ENCODE data around the gene TMEM132D. TPM values are rescaled to one million over a fixed set of nuclear protein-coding genes. Genes with fewer than 3 reads are reported as not detected.

The TMEM132D gene
- polyA plus RNA-seq, 4 donors = 1.3 to 3.5 (median 1.7) TPM

DNA sequence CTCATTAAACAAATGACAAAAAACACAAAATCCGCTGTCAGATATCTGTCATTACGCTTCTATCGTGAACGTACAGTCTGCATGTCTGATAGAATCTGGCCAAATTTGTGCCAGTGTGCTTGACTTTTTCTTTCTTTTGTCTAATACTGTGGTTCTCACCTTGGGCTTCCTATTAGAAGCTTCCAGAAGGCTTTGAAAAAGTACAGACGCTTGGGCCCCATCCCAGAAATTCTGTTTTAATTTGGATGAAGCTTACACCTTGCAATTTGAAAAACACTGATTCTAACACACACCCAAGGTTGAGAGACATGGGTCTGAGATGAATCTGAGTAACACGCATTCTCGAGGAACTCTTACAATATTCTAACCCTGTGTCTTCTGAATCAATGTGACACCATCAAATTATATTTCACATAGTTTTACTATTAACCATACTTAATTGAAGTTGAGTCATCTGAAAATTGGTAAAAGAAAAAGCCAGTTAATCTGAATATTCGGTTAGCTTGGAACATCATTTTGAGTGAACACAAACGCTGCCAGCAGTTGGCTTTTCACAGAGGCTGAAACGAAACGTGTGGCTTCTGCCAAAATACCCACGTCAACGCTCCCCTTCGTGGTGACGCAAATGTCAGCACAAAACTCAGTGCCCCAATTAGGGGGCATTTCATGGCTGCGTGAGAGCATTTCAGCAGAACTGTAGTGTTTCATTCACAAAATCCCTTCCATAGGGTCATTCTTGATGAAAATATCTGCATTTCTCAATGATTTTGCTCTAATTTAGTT, 420.5 kb downstream of the TMEM132D start:
- no peak for DNase-seq (ENCODE audit: low read depth in 4 of 4, low spot score in 3 of 4)

- no peak for DNase-seq (ENCODE audit: low read depth in 4 of 4, low spot score in 3 of 4)
These were observed 421.9 kb downstream of the TMEM132D start for GRCh38 chr12:129481921-129482320.

GRCh38 chr12:129470196-129470595, 433.6 kb downstream of the TMEM132D start:
- no peak for DNase-seq (ENCODE audit: low read depth in 4 of 4, low spot score in 3 of 4)

- no peak for DNase-seq (ENCODE audit: low read depth in 4 of 4, low spot score in 3 of 4)
These were observed 436.1 kb downstream of the TMEM132D start for GRCh38 chr12:129467726-129468125.

DNA sequence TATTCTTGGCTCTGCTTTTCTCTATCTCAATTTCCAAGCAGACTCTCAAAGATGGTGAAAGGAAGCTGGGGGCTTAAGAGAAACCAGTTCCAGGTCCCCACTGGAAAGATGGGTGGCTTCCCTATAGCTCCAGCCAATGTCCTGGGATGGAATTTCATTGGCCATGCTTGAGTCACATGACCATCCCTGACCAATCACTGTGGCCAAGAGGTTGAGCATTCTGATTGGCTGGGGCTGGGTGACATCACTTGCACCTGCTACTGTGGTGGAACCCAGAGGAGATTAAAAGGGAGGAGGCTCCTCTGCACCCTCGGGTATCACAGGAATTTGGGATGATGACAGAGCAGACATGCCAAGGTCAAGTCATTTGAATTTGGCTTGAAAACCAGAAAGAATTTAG, 436.5 kb downstream of the TMEM132D start:
- no peak for DNase-seq (ENCODE audit: low read depth in 4 of 4, low spot score in 3 of 4)

DNA sequence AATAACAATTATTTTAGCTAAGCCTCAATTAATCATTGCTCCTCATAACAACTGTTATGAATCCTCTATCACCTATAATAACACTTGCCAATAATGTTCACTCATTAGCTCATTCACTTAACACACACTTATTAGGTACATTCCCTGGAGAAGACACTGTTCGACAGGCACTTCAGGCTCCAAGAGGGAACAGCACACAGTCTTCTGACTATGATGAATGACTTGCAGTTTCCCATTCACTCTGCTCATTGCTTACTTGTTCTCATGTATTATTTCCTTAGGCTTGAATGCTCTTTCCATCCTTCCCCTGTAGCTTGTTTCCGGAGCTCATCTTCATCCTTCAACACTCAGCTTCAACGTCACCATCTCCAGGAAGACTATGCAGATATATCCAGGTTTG, 437.3 kb downstream of the TMEM132D start:
- DNase-seq (ENCODE audit: low read depth in 4 of 4, low spot score in 3 of 4) = no peak

GRCh38 chr12:129459886-129460285, 443.9 kb downstream of the TMEM132D start:
- DNase-seq (ENCODE audit: low read depth in 4 of 4, low spot score in 3 of 4) = no peak

DNA sequence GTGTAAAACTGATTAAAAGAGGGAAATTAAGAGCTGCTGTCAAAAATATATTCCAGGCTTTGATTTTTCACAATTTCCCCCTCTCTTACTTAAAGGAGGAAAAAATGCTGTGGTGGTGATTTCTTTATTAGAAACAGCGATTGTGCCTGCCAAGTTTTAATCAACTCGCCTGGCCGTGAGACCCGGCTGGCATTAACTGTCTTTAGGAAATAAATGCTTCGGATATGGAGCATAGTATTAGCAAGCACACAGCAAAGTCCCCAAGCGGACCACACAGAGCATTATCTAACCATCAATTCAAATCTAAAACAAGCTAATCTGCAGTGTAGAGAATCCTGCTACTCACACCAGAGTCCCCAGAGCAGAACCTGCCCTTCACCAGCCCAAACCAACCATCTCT, 457.1 kb downstream of the TMEM132D start:
- no peak for DNase-seq (ENCODE audit: low read depth in 4 of 4, low spot score in 3 of 4)

DNA sequence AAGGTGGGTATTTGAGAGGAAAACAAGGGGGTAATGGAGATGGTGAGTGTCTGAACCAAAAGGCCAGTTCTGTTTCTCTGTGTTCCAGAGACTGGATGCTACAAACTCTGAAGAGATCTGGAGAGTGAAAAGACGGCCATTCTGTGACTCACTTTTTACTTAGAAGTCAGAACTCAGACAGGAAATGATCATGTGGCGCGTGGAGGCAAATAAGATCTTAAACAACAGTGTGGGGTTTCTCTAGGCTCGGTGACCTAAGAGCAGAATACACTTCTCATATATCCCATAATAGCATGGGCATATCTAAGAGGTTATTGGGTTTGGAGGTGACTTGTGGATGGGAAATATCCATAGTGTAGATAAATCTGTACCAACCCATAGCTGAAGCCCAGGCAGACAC, 463.5 kb downstream of the TMEM132D start:
- no peak for DNase-seq (ENCODE audit: low read depth in 4 of 4, low spot score in 3 of 4)

- DNase-seq (ENCODE audit: low read depth in 4 of 4, low spot score in 3 of 4) = no peak
These were observed 469.0 kb downstream of the TMEM132D start for GRCh38 chr12:129434790-129435189.

GRCh38 chr12:129428240-129428936, 475.4 kb downstream of the TMEM132D start:
- no peak for DNase-seq (ENCODE audit: low read depth in 4 of 4, low spot score in 3 of 4)

DNA sequence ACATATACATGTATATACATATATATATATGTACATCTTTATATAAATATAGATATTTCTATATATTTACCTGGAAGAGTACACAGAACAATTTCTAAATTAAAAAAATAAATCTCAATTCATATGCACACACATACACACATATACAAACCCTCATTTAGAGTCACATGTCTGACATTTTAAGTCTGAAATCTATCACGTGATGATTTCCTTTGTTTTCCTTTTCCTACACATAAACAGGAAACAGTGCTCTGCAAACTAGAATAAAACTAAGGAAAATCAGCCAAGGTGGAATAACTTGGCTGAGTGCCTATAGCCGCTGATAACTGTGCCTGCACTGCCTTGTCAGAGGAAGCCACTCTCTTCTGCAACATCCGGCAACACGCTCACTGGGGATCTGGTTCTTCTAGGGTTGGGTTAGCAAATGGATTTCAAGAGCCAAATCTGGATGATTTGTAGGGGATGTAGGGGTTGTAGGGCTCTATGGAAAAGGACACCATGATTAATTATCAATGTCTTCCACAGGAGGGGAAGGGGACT, 480.7 kb downstream of the TMEM132D start:
- DNase-seq (ENCODE audit: low read depth in 4 of 4, low spot score in 3 of 4) = no peak

- DNase-seq (ENCODE audit: low read depth in 4 of 4, low spot score in 3 of 4) = no peak
These were observed 490.5 kb downstream of the TMEM132D start for GRCh38 chr12:129413295-129413694.

DNA sequence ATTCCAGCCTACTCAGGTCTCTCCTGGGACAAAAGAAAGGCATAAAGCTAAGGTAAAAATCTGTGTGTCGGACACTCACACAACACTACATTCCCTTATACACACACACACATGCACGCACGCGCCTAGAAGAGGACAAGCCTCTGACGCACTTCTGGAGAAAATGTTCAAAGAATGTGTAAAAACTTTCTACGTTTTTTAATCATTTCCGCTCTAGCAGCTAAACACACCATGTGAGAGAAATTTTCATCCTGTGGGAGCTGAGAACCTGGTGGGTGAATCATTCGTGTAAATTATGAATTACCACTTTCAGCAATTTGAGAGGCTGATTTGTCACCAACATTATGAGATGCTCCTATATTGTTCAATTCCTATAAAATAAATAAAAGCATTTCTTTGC, 494.5 kb downstream of the TMEM132D start:
- no peak for DNase-seq (ENCODE audit: low read depth in 4 of 4, low spot score in 3 of 4)

GRCh38 chr12:129404556-129404955, 499.3 kb downstream of the TMEM132D start:
- DNase-seq (ENCODE audit: low read depth in 4 of 4, low spot score in 3 of 4) = no peak

DNA sequence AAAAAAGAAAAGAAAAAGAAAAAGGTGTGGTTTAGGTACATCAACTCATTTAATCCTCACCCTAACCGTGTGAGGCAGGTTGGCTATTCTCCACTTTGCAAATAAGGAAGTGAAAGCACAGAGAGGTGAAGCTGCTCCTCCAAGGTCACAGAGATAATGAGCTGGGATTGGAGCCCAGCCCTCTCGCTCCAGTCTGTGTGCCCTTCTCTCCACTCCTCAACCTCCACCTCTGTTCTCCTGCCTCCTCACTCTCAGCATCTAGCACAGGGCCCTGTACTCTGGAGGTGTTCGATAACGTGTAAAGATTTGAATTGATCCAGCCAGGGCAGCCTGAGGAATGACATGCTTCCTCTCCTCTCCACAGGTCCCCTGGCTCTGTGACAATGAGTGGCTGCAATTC, 502.3 kb downstream of the TMEM132D start:
- DNase-seq (ENCODE audit: low read depth in 4 of 4, low spot score in 3 of 4) = no peak

DNA sequence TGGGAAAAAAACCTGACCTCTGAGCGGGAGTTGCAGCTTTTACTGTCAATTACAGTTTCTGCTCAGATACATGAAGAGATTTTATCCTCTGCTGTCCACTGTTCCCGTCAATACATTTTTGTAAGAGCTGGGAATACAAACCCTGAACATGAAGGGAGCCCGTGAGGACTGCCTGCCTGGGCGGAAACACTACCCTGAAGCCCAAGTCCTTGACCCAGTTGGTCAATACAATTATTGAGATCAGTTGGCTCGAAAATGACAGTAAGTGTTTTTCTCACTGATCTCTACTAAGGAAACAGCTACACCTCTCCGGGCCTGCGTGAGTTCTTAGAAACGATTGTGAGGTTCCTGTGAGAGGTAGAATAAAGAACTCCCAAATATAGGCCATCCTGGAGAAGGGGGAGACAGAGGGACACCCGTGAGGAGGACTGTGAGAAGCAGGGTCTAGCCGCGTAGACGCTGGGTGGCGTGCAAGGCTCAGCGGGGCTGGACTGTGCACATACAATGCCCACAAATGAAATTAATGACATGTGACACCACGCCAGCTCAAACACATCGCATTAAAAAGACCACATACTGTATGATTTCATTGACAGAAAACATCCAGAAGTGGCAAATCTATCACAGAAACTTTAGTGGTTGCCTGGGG, 509.5 kb downstream of the TMEM132D start:
- no peak for DNase-seq (ENCODE audit: low read depth in 4 of 4, low spot score in 3 of 4)

DNA sequence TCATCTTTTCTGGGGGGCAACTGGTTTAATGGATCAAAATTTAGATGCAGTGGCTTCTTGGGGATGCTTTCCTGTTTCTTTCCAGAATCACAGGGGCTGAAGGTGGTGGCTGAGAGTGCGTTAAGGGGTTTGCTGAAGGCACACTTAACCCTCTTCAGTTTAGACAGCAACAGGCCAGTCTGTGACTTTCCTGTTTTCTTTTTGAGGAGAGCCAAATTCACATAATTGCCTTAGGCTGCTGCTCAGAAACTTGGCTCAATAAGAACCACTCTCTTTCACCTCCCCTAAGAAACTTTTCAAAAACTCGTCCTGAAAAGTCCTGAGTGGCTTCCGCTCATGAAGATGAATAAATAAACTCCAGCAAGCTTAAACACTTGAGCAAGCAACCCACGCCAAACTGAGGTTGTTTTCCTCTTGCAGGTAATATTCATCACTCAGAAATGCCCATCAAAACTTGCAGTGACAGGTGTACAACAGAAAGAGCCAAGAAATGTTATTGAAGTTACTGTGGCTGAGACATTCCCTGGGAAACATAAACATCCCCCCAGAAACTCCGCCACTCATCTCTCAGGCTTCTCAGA, 510.4 kb downstream of the TMEM132D start:
- no peak for DNase-seq (ENCODE audit: low read depth in 4 of 4, low spot score in 3 of 4)

DNA sequence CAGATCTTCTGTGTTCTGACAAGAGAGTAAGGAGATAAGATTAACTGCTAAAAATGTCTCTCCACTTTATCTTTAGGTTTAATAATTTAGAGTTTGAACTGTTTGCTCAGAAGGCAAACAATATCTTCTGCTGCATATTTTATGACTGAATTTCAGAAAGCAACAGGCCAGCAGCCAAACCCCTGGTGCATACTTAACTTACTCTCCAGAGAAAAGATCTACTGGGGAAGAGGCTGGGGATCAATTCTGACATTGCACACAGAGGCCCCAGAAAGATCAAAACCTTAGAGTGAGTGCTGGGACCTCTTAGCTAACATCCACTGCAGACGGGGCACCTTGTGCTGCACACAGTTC, 518.2 kb downstream of the TMEM132D start:
- DNase-seq (ENCODE audit: low read depth in 4 of 4, low spot score in 3 of 4) = no peak

GRCh38 chr12:129383956-129384355, 519.9 kb downstream of the TMEM132D start:
- DNase-seq (ENCODE audit: low read depth in 4 of 4, low spot score in 3 of 4) = no peak

DNA sequence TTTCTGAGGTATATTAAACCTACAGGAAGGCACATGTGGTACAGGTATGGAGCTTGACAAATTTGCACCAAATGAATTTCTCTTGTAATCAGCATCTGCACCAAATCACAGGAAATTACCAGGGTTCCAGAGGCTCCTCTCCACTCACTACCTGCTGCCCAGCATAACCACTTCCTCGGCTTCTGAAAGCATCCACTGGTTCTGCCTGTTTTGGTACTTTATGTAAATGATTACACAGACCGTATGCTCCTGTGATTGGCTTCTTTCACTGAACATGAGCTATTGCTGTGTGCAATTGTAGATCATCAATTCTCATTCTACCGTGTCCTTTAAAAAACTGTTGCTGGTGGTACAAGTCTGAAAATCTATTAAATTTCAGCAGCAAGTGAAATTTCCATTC, 522.1 kb downstream of the TMEM132D start:
- no peak for DNase-seq (ENCODE audit: low read depth in 4 of 4, low spot score in 3 of 4)
